Measurements from ENCODE around the gene ZNF777.

DNA sequence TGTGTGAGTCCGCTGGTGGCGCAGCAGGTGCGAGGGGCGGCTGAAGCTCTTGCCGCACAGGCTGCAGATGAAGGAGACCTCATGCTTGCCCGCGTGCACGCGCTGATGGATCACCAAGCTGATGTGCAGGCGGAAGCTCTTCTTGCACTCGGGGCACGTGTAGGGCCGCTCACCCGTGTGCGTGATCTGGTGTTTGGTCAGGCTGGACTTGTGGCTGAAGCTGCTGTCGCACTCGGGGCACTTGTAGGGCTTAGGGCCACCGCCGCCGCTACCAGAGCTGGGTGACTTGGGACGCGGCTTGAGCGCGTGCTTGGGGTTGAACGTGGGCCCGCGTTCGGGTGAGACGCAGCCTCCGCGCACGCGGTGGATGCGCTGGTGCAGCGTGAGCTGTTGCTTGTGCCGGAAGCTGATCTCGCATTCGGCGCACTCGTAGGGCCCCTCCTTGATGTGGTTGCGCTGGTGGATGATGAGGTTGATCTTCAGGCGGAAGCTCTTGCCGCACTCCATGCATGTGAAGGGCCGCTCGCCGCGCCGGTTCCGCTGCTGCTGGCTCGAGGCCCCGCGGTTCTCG is 28.7 kb downstream of the ZNF777 start:
- no peak for TF ChIP-seq POLR2AphosphoS5 (IDR thresholded peaks at IDR 0.05; ENCODE audit: low read depth, low read length)
- TF ChIP-seq CTCF (IDR thresholded peaks at IDR 0.05): no peak
- TF ChIP-seq, protein P1, sequence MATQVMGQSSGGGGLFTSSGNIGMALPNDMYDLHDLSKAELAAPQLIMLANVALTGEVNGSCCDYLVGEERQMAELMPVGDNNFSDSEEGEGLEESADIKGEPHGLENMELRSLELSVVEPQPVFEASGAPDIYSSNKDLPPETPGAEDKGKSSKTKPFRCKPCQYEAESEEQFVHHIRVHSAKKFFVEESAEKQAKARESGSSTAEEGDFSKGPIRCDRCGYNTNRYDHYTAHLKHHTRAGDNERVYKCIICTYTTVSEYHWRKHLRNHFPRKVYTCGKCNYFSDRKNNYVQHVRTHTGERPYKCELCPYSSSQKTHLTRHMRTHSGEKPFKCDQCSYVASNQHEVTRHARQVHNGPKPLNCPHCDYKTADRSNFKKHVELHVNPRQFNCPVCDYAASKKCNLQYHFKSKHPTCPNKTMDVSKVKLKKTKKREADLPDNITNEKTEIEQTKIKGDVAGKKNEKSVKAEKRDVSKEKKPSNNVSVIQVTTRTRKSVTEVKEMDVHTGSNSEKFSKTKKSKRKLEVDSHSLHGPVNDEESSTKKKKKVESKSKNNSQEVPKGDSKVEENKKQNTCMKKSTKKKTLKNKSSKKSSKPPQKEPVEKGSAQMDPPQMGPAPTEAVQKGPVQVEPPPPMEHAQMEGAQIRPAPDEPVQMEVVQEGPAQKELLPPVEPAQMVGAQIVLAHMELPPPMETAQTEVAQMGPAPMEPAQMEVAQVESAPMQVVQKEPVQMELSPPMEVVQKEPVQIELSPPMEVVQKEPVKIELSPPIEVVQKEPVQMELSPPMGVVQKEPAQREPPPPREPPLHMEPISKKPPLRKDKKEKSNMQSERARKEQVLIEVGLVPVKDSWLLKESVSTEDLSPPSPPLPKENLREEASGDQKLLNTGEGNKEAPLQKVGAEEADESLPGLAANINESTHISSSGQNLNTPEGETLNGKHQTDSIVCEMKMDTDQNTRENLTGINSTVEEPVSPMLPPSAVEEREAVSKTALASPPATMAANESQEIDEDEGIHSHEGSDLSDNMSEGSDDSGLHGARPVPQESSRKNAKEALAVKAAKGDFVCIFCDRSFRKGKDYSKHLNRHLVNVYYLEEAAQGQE (IDR thresholded peaks at IDR 0.05; ENCODE audit: insufficient read depth in 1 of 2, low read depth in 2 of 2, low read length in 1 of 2): no peak
- TF ChIP-seq TCF7L2 (IDR thresholded peaks at IDR 0.05; ENCODE audit: low read depth, low read length): no peak

All from Panc1 (cell line).